ENCODE measurements around the gene YJEFN3. TPM values are rescaled to one million over a fixed set of nuclear protein-coding genes. Genes with fewer than 3 reads are reported as not detected.
A peak's percentile ranks its signal among the peaks of the same experiment; 100 is the strongest.

YJEFN3 gene
- total RNA-seq, 2 donors from 2014 or later: 7.3 to 12.6 TPM

DNA sequence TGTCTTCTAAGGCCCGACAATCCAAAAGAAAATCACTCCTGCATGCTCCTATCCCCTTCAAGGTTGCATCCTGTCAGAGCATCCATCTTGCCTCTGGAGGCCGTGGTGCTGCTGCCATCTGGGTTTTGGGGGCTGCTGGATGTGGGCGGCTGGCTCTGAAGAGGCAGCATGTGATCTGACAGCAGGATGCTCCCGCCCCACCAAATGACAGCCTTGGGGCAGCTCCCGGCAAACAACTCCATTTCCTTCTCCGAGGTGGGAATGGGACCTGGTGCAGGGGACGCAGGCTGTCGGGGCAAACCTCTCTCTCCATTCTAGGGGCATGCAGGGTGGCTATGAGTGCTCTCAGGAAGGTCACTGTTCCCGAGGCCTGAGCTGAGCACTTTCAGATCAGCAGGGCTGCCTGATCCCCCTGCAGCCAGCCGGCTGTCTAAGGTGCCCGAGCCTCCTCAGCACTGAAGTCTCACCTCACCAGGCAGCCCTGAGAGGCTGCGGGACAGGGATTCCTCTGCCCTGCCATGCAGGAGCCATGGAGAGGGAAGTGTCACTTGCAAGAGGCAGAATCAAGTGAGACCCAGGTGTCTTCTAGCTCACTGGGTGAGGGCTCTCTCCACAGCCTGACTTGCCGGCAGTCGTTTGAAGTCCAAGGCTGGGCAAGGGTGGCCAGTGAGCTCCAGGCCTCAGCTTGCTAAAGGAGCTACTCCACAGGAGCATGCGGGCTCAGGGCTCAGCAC is 42.2 kb upstream of the YJEFN3 start:
- peak overlapping the region; percentile 61 for H3K27ac Mint-ChIP-seq
- H3K4me3 Mint-ChIP-seq: no peak overlapping the region
- peaks cover 13% of the 10 kb centered on the region for H3K4me1 ChIP-seq (ENCODE audit: control insufficient read depth, insufficient read depth, low read length)
- peak overlapping the region; percentile 57 for H3K27ac ChIP-seq (ENCODE audit: low read depth, low read length)
- no peak for DNase-seq
- no peaks in the 10 kb centered on the region for H3K27me3 ChIP-seq (ENCODE audit: control insufficient read depth, insufficient read depth, low read length, poor library complexity, severe bottlenecking)
- WGBS, 2 experiments (ENCODE audit: insufficient coverage in 1 of 2, insufficient read length in 1 of 2): 90 to 91% methylated on average over 10 to 15 of the region's 15 CpGs
- TF ChIP-seq, protein P1, sequence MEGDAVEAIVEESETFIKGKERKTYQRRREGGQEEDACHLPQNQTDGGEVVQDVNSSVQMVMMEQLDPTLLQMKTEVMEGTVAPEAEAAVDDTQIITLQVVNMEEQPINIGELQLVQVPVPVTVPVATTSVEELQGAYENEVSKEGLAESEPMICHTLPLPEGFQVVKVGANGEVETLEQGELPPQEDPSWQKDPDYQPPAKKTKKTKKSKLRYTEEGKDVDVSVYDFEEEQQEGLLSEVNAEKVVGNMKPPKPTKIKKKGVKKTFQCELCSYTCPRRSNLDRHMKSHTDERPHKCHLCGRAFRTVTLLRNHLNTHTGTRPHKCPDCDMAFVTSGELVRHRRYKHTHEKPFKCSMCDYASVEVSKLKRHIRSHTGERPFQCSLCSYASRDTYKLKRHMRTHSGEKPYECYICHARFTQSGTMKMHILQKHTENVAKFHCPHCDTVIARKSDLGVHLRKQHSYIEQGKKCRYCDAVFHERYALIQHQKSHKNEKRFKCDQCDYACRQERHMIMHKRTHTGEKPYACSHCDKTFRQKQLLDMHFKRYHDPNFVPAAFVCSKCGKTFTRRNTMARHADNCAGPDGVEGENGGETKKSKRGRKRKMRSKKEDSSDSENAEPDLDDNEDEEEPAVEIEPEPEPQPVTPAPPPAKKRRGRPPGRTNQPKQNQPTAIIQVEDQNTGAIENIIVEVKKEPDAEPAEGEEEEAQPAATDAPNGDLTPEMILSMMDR (conservative IDR thresholded peaks at IDR 0.05): no peak
- no peak overlapping the region for H3K9ac ChIP-seq (ENCODE audit: extremely low read depth, low read length, poor library complexity, severe bottlenecking)
- H3K9me3 Mint-ChIP-seq: no peaks in the 10 kb centered on the region
- peaks cover 22% of the 10 kb centered on the region for H3K36me3 ChIP-seq (ENCODE audit: control insufficient read depth, insufficient read depth, low read length)
- H3K36me3 Mint-ChIP-seq (ENCODE audit: low read depth): peaks cover 16% of the 10 kb centered on the region
- no peak overlapping the region for H3K4me3 ChIP-seq (ENCODE audit: low read length)
- no peaks in the 10 kb centered on the region for H3K27me3 Mint-ChIP-seq (ENCODE audit: insufficient read depth)
- peaks cover 39% of the 10 kb centered on the region for H3K4me1 Mint-ChIP-seq
- H3K9me3 ChIP-seq (ENCODE audit: control insufficient read depth, low read length): no peaks in the 10 kb centered on the region

GRCh38 chr19:19487077-19487949 is 41.4 kb upstream of the YJEFN3 start:
- Histone ChIP-seq H3K9ac (ENCODE audit: extremely low read depth, low read length, poor library complexity, severe bottlenecking) (no peak overlapping the region), H3K4me1 (ENCODE audit: control insufficient read depth, insufficient read depth, low read length) (peaks cover 13% of the 10 kb centered on the region), H3K36me3 (ENCODE audit: control insufficient read depth, insufficient read depth, low read length) (peaks cover 18% of the 10 kb centered on the region), H3K9me3 (ENCODE audit: control insufficient read depth, low read length) (no peaks in the 10 kb centered on the region), H3K4me3 (ENCODE audit: low read length) (no peak overlapping the region), H3K27ac (ENCODE audit: low read depth, low read length) (peak overlapping the region; percentile 94), H3K27me3 (ENCODE audit: control insufficient read depth, insufficient read depth, low read length, poor library complexity, severe bottlenecking) (no peaks in the 10 kb centered on the region)
- H3K36me3 Mint-ChIP-seq (ENCODE audit: low read depth): peaks cover 18% of the 10 kb centered on the region
- TF ChIP-seq, protein P1 (conservative IDR thresholded peaks at IDR 0.05): no peak
- no peak for DNase-seq
- peak overlapping the region; percentile 96 for H3K27ac Mint-ChIP-seq
- 94 to 100% methylated on average over 1 to 9 of the region's 9 CpGs for WGBS, 2 experiments (ENCODE audit: insufficient coverage in 1 of 2, insufficient read length in 1 of 2)
- no peaks in the 10 kb centered on the region for H3K27me3 Mint-ChIP-seq (ENCODE audit: insufficient read depth)
- peaks cover 39% of the 10 kb centered on the region for H3K4me1 Mint-ChIP-seq
- H3K9me3 Mint-ChIP-seq: no peaks in the 10 kb centered on the region
- H3K4me3 Mint-ChIP-seq: no peak overlapping the region

DNA sequence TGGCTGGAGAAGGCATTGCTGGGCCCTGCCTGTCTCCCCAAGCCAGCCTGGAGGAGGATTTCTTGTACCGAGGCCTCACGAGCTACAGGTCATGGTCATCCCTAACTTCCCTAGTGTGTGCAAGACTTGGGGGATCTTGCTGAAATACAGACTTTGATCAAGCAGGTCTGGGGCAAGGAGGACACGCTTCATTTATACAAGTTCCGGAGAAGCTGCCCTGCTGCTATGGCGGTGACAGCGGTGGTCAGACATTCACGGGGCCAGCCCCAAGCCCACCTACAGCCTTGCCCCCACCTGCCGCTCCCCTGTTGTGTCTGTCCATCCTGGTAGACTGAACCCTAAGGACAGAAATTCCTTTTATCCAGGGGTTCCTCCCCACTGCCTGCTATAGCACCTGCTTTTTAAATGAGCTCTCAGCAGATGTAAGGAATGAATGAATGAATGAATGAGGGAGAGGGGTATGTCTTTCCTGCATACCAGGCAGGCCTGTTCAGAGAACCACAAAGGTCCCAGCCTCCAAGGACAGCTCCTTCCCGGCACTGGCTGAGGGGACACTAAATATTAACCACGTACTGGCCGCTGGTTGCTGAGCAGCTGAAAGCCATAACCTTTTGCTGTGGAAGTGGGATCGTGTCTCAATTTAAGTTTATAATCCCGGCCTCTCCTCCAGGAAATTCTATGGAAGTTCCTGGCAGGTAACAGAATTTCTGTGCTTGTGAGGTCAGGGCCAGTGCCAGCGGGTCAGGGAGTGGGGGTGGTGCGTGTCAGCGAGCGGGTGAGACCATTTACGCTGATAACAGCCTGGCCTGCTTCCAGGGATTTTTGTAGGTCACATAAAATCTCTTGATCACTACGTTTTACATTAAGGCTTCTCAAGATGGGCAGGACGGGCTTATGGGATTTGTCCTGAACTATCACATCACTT is 40.5 kb upstream of the YJEFN3 start:
- peaks cover 16% of the 10 kb centered on the region for H3K36me3 ChIP-seq (ENCODE audit: control insufficient read depth, insufficient read depth, low read length)
- H3K4me1 ChIP-seq (ENCODE audit: control insufficient read depth, insufficient read depth, low read length): peaks cover 13% of the 10 kb centered on the region
- Mint-ChIP-seq H3K27ac (peak overlapping the region; percentile 96), H3K9me3 (no peaks in the 10 kb centered on the region), H3K27me3 (ENCODE audit: insufficient read depth) (no peaks in the 10 kb centered on the region), H3K4me1 (peaks cover 39% of the 10 kb centered on the region), H3K4me3 (no peak overlapping the region), H3K36me3 (ENCODE audit: low read depth) (peaks cover 20% of the 10 kb centered on the region)
- 77 to 87% methylated on average over 17 to 20 of the region's 20 CpGs for WGBS, 2 experiments (ENCODE audit: insufficient coverage in 1 of 2, insufficient read length in 1 of 2)
- H3K27me3 ChIP-seq (ENCODE audit: control insufficient read depth, insufficient read depth, low read length, poor library complexity, severe bottlenecking): no peaks in the 10 kb centered on the region
- H3K9ac ChIP-seq (ENCODE audit: extremely low read depth, low read length, poor library complexity, severe bottlenecking): peak overlapping the region; percentile 58
- H3K9me3 ChIP-seq (ENCODE audit: control insufficient read depth, low read length): no peaks in the 10 kb centered on the region
- peak overlapping the region; percentile 94 for H3K27ac ChIP-seq (ENCODE audit: low read depth, low read length)
- TF ChIP-seq, protein P1 (conservative IDR thresholded peaks at IDR 0.05): no peak
- H3K4me3 ChIP-seq (ENCODE audit: low read length): no peak overlapping the region
- peak; percentile 66 for DNase-seq

All from endodermal cell (in vitro differentiated cells).